Lower leg skin (tissue), 3 donors: ENCODE results near the gene PHRF1.

ENCODE experiments used
- CTCF ChIP-seq, 3 donors: fragments of 450-650 bp; IDR thresholded peaks; one replicate each; pipeline ENCODE4 v1.5.1; 2016; ENCODE audit warnings: antibody characterized with exemption in 3 of 3, mild to moderate bottlenecking in 3 of 3, moderate library complexity in 2 of 3
- POLR2A ChIP-seq, 2 donors: fragments of 450-650 bp; IDR thresholded peaks; one replicate each; pipeline ENCODE4 v1.6.1; 2016 to 2017; ENCODE audit warnings: antibody characterized with exemption in 2 of 2, mild to moderate bottlenecking in 1 of 2, moderate library complexity in 1 of 2

- no peak for TF ChIP-seq POLR2A (IDR thresholded peaks at IDR 0.05)
- no peak for TF ChIP-seq CTCF (IDR thresholded peaks at IDR 0.05)
Observed at GRCh38 chr11:584287-584686, 8.0 kb downstream of the PHRF1 start.
